GM18909 (cell line): ENCODE data around the gene TTLL3.

Experiments used
- ATAC-seq: cut with Tn5 transposase; IDR thresholded peaks from one replicate; pipeline ENCODE4 v1.9.1; 2021; ENCODE audit warnings: mild to moderate bottlenecking; ENCODE audit not compliant: unreplicated experiment, poor library complexity

TTLL3 gene

DNA sequence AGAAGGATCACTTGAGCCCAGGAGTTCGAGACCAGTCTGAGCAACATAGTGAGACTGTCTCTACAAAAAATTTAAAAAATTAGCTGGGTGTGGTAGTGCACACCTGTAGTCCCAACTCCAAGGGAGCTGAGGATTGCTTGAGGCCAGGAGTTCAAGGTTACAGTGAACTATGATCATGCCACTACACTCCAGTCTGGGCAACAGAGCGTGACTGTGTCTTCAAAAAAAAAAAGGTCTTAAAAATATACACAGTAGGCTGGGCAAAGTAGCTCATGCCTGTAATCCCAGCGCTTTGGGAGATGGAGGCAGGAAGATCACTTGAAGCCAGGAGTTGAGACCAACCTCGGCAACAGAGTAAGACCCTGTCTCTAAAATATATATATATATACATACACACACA, 29.2 kb upstream of the TTLL3 start:
- ATAC-seq, result no peak

DNA sequence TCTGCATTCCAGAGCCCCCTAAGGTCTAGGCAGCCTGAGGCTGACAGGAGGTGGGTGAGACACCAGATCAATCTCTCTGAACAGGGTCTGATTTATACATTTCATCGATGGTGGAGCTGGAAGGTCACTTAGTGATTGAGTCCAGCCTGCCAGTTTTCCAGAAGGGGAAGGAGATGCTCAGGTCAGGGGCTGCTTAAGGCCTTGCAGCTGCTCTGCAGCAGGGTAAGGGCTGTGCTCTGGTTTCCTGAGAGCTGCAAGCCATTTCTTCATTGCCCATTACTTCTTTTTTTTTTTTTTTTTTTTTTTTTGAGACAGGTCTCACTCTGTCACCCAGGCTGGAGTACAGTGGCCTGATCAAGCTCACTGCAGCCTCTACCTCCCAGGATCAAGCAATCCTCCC, 28.5 kb upstream of the TTLL3 start:
- no peak for ATAC-seq

DNA sequence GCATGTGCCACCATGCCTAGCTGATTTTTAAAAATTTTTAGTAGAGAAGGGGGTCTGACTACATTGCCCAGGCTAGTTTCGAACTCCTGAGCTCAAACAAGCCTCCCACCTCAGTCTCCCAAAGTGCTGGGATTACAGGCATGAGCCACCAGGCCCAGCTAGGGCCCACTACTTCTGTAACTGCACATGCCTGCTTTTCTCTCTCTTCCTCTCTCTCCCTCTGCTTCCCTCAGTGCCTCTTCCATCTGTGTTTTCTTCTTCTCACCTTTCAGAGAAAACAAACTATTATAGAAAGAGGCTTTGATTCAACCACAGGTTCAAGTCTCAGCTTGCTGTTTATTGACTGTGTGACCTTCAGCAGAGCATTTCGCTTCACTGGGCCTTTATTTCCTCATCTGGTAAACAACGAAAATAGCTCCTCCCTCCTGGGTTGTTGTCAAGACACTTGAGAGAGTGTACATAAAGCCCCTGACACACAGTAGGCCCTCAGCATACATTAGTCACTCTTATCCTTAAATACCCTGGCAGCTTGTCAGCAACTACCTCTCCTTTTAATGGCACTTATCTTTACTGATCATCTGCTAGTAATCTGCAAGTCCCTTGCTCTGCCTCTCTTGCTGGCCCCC, 28.0 kb upstream of the TTLL3 start:
- no peak for ATAC-seq

DNA sequence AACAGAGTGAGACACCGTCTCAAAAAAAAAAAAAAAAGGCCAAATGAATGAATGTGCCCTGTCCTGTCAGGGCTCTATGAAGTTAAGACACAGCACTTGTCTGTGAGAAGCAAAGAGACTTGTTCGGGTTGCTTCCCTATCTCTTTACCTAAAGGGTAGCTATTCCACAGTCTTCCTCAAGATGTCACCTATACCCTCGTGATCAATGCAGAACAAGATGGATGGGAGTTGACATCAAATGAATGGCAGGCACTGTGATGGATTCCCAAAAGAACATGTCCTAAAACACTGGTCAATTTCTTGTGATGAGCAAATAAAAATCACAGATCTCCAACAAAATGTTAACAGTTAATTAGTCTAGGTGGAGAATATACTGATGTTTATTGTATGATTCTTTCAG, 27.3 kb upstream of the TTLL3 start:
- ATAC-seq, result no peak

DNA sequence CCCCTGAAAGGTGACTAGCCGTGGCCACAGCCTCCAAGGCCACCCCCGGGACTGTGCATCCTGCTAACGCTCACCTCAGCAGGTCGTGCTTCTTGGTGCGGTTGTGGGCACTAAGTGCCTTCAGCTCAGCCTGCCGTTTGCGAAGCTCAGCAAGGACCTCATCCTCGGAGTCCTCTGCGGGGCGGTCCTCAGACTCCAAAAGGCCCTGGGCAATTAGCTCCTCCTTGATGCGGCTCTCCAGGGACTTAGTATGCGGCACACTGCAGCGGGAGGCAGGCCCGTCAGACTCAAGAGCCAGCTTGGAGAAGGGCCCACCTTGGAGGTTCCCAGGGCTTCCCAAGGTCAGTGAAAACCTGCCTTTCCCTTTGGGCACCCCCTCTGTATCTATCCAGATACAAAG, 26.1 kb upstream of the TTLL3 start:
- ATAC-seq, result no peak

DNA sequence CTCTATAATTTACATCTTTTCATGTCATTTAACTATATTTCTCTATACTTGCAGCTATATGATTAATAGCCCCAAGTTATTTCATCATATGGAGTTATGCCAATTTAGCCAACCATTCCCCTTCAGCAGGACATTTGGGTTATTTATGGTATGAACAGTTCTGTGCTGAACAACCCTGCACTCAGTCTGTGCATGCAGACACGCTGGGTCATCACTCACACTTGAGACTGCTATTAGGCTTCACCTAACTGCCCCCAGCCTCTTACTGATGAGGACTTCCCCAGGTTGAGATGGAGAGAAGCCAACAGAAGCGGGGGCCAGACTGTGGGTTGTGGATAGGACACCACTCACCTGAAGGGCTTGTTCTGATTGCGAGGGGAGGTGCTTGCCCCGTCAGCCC, 25.1 kb upstream of the TTLL3 start:
- no peak for ATAC-seq

DNA sequence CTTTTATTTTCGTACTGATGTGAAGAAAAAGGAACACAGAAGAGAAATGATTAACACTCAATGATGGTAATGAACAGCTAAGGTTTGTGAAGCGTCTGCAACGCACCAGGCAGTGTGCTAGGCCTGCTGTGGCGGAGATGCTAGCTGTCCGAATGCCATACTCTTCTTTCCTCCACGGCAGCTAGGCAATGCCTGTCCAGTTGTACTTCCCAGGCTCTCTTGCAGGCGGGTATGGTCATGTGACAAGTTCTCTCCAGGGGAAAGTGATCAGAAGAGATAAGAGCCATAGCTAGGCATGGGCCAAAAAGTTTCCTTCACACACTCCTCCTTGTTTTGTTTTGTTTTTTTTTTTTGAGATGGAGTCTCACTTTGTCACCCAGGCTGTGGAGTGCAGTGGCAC, 24.5 kb upstream of the TTLL3 start:
- ATAC-seq, result no peak

DNA sequence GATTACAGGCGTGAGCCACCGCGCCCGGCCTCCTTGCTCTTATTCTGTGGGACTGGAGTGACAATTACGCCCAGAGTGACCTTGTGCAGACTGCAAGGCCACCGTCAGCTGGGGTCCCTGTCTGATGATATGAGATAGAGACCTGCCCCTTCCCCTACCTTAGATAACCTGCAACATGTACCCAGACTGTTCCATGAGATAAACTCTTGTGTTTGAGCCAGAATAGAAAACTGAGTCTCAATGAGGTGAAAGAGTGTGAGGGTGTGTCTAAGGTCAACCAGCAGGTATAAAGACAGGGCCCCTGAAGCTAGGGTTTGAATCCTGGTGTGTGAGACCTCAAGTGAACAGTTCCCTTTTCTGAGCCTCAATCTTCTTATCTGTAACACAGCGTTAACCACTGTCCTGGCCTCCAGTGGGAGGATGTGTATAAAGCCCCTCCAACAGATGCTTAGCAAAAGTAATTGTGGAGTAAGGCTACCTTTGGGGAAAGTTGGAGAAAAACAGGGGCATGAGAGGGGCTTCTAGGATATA, 23.8 kb upstream of the TTLL3 start:
- ATAC-seq, result no peak

DNA sequence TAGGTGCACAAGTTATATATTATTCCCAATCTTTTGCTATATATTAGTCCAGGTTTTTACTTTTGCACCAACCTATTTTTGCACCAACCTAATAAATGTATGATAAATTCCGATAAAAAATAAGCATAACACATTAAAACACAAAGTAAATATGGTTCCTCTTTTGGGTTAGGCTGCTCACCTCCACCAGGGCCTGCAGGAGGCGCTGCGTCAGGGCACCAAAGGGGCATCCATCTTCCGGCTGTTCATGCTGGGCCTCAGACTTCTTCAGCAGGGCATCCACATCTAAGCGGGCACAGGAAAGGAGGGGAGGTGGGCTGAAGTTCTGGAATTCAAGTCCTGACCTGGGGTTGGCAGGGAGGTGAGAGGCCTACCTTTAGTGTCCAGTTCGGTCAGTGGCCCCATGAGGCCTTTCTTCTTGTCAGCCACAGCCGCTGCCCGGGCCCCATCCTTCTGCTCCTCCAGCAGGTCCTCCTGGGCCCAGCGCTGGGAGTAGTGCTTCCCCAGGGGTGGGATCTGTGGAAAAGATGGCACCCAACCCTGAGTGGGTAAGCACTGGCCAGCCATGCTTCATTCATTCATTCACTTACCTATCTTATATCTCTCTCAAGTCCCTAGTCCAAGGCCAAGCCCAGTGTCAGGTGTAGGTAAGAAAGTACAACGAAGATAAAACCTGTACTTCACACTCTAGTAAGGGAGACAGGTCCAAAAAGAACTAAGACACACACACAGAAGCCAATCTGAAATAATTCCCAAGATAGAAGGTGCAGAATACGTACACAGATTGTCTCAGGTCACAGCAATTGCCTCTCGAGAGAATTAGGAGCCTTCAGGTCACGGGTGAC, 23.0 kb upstream of the TTLL3 start:
- ATAC-seq, result no peak

DNA sequence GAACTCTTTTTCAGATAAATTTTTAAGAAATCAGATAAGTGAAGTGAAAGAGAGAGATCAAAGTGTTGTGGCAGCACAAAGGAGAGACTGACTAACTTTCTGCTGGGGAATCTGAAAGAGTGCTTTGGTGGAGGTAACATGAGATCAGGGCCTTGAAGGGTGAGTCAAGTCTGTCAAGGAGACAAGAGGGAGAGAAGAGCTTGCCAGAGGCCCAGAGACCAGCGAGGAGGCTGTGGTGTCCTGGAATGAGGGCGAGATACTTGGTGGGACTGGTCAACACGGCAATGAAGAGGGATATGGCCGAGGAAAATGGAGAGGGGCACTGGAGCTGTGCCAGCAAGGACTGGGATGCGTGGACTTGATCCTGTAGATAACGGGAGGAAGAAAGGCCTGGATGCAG, 22.3 kb upstream of the TTLL3 start:
- ATAC-seq, result no peak

DNA sequence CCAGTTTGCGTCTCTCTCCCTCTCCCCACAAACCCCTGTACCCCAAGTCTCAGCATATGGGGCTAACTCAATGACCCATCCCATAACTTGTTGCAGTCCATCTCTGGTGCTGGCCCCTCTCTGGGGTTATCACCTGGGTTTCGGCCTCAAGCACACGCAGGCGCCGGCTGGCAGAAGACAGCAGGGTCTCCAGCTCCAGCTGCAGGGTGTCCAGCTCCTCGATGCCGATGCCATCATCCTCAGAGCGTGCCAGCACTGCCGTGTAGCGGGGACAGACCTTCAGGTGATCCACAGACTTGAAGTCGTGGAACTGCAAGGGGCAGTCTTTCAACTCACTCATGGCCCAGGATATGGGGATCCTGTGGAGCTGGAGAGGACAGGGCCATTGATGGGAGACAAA, 18.9 kb upstream of the TTLL3 start:
- ATAC-seq, result no peak

DNA sequence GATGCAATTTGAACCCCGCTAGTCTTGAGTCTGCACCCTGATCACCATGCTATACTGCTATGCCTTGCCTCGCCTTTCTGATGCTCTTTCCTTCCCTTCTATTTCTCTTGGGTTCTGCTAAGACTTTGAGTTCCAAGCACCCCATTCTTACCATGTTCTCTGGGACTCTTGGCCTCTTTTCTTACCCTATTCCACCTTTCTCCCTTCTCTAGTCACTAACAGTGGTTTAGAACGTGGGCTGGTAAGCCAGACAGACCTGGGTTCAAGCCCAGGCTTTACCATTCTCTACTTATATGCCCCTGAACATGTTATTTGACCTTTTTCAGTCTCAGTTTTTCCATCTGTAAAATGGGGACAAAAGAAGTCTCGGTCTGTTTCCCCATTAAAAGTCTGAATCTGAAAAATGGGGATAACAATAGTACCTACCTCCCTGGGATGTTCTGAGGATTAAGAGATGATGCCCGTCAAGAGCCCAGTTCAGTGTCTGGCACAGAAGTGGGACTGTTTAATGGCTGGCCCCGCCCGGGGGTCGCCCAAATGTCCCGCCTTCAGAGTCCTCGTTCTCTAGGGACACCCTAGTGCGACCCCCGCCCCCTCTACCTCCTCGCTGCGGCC, 18.2 kb upstream of the TTLL3 start:
- ATAC-seq, result no peak

DNA sequence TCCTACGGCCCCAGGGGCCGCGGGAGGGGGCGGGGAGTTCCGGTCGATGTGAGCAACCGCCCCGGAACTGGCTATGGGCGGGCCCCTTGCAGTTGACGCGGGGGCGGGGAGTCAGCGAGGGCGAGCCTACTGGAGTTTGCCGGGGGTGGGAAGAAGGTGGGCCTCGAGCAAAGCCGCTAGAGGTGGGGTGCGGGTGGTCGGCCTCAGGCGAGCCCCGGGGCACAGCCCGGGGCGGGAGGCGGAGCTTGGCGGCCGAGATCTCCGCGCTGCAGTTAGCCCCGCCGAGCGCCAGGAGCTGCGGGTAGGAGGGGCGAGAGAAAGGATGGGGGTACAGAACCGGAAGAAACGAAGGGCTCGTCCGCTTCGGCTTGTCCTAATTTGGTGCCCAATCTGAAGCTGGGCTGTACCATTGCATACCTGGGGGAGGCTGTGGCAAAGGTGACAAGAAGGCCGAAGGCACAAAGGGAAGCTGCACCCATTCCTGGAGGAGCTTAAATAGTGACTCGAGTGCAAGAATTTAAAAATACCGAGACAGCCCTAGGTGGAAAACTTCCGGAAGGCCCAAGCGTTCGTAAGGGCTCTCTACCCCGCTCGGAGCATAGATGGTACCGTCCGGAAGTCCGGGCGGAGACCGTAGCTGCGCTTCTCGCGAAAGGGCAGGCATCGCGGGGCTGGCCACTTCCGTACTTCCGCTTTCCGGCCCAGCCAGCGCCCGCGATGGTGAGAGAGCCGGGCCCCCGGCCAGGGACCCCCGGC, 17.5 kb upstream of the TTLL3 start, which contains the start of the genes ARPC4 and TADA3:
Gene ARPC4, plus strand, starts transcription at position 678 of the 756 bp plus-strand sequence. Its CDS starts 40 bp downstream, at position 718.
Gene TADA3, minus strand, starts transcription at position 69 of the 756 bp plus-strand sequence. CDS start 1,007 bp downstream, outside the sequence.
- ATAC-seq, result peak; percentile 87

DNA sequence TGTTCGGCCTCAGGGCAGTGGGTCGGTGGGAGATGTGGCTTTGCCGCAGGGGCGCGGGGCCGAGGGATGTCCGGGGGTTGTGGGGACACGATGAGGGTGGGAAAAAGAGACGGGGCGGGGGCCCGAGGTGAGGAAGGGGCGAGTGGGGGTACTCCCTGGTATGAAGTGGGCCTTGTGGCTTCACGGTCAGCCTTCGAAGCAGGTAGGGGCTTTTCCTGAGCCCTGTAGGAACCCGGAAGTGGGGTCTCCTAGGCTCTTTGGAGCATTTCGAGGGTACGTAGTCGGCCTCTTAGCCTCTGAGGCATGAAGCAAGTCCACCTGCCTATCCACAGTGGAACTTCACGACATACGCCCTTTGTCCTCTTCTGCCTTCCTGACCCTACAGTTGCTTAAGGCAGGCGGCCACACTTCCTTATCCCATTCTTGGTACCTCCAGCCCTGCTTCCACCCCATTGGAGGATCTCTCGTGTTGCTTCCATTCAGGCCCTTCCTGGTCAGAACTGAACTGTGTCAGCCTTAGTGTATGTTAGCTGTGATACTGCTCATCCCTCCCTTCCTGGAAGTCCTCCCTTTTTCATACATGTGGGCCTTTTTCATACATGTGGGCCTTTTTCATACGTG, 16.8 kb upstream of the TTLL3 start:
- ATAC-seq, result no peak

DNA sequence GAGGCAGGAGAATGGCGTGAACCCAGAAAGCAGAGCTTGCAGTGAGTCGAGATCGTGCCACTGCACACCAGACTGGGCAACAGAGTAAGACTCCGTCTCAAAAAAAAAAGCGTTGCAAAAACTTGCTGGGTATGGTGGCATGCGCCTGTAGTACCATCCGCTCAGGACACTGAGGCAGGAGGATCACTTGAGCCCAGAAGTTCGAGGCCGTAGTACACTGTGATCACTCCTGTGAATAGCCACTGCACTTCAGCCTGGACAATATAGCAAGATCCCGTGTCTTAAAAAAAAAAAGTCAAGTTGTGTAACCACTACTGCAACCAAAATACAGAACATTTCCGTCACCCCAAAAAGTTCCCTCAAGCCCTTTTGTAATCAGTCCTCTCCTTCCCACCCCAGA, 15.7 kb upstream of the TTLL3 start:
- ATAC-seq, result no peak

DNA sequence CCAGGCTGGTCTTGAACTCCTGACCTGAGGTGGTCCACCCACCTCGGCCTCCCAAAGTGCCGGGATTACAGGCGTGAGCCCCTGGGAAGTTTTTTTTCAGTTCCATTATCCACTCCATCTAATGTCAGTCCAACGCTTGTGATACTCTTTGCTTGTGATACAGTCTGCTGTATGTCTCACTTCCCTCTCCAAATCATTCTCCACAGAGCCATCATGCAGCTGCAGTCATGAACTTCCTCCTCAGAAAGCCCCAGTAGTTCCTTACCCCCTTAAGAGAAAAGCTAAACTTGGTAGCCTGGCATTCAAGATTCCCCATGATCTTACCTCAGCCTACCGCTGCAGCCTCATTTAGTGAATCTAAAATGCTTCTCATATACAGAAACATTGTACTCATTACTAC, 14.9 kb upstream of the TTLL3 start:
- ATAC-seq, result no peak

DNA sequence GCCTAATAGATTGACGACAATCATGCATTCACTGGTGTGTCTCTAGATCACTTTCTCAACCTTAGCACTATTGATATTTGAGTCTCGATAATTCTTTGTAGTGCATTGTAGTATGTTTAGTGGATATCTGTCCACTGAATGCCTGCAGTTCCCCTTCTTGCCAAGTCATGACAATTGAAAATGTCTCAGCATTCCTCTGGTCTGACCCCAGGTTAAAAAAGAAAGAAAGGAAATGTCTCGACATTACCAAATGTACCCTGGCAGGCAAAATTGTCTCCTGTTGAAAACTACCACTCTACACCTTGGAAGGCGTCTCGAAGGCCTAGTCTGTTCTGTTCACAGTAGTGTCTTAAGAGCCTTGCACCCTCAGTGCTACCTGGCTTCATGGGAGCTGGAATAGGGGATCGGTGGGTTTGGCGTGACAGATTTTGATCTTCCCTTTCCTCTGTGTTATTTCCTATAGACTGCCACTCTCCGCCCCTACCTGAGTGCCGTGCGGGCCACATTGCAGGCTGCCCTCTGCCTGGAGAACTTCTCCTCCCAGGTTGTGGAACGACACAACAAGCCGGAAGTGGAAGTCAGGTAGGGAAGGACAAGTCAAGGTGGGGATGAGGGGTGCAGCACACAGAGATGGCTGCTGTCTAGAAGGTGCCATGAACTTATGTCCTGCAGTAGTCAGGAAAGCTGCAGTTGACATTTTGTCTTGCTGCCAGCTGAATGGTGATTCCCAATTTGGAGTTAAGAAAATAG, 12.7 kb upstream of the TTLL3 start:
- no peak for ATAC-seq

DNA sequence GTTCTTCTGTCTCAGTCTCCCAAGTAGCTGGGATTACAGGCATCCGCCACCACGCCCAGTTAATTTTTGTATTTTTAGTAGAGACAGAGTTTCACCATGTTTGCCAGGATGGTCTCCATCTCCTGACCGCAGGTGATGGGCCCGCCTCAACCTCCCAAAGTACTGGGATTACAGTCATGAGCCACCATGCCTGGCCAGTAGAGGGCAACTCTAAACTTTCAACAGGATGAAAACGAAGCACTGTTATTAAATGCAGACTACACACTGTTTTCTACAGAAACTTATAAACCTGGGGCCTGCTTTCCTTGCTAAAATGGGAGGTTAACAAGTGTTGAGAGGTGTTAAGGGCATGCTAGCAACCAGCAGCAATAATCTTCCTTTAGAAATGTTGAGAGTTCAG, 9.5 kb upstream of the TTLL3 start:
- no peak for ATAC-seq

DNA sequence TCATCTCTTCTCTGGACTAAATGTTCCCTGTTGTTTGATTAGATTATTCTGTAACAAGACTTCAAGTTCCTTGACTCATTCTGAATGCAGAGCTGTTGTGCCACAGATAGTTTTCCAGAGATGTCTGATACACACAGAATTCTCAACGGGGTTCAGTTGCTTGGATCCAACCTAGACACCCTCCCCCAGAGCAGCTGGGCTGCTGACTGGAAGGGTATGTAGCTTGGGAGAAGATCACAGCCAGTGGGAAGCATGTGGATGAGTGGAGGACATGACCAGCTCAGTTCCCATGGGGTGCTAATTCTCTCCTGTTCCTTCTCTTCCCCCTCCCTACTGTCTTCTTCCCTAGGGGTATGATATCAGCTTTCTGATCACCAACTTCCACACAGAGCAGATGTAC, 6.6 kb upstream of the TTLL3 start:
- ATAC-seq, result no peak
